Activated CD4-positive, alpha-beta T cell treated with anti-CD3 and anti-CD28 coated beads, Interleukin-2, amount 10 ng/mL, durations not matched to agents 24 days and 14 days (primary cell): ENCODE measurements around the gene MAP3K10. TPM values are rescaled to one million over a fixed set of nuclear protein-coding genes. Genes with fewer than 3 reads are reported as not detected.
"Not testable (repeated sequence)": the region's sequence is repeated elsewhere in the genome, so short reads cannot be mapped to it uniquely, and the experiment has no call there.

Experiments used
- DNase-seq: peaks from one replicate; pipeline ENCODE4 v3.0.0; 2022
- H3K27ac Mint-ChIP-seq: one replicate; pipeline ENCODE4 v1.8.0; 2022; ENCODE audit warnings: mild to moderate bottlenecking, mixed read lengths
- H3K27me3 Mint-ChIP-seq: one replicate; pipeline ENCODE4 v1.8.0; 2022; ENCODE audit warnings: mixed read lengths
- H3K36me3 Mint-ChIP-seq: one replicate; pipeline ENCODE4 v1.8.0; 2022; ENCODE audit warnings: low read depth, mild to moderate bottlenecking, mixed read lengths
- H3K4me1 Mint-ChIP-seq: one replicate; pipeline ENCODE4 v1.8.0; 2021; ENCODE audit warnings: mixed read lengths
- H3K4me3 Mint-ChIP-seq: one replicate; pipeline ENCODE4 v1.8.0; 2022; ENCODE audit warnings: mild to moderate bottlenecking, moderate library complexity, mixed read lengths
- H3K9me3 Mint-ChIP-seq: one replicate; pipeline ENCODE4 v1.8.0; 2021; ENCODE audit warnings: mixed read lengths
- intact Hi-C: fragments of 100-400 bp; cut with micrococcal nuclease; formaldehyde crosslinking; loops from one replicate; pipeline ENCODE4 v1.15.1; 2023
- total RNA-seq: library from RNA; stranded (reverse); gene quantifications from 2 replicates; pipeline ENCODE4 v1.2.3, GENCODE V29; 2022

Gene MAP3K10
- total RNA-seq, 1 donor from 2014 or later = 16.6 TPM

GRCh38 chr19:40217027-40217810 is 26.0 kb downstream of the MAP3K10 start:
- H3K9me3 Mint-ChIP-seq = peaks cover 4% of the 10 kb centered on the region
- intact Hi-C loops = no loop called here
- H3K27me3 Mint-ChIP-seq = peaks cover 35% of the 10 kb centered on the region
- no peaks in the 10 kb centered on the region for H3K36me3 Mint-ChIP-seq
- peak; percentile 73 for DNase-seq
- no peak overlapping the region for H3K27ac Mint-ChIP-seq
- H3K4me3 Mint-ChIP-seq = peak overlapping the region; percentile 26
- peaks cover 8% of the 10 kb centered on the region for H3K4me1 Mint-ChIP-seq

GRCh38 chr19:40217934-40218890 is 27.0 kb downstream of the MAP3K10 start, which contains the start of gene TTC9B:
Gene TTC9B (minus strand): TSS chr19:40218384. CDS start chr19:40218381, 3 bp downstream.
- Mint-ChIP-seq H3K4me1 (peaks cover 8% of the 10 kb centered on the region), H3K27ac (no peak within 1 kb of the TSS), H3K4me3 (peak within 1 kb of the TSS; percentile 26), H3K36me3 (no peaks in the 10 kb centered on the region), H3K9me3 (peaks cover 4% of the 10 kb centered on the region), H3K27me3 (peaks cover 35% of the 10 kb centered on the region)
- intact Hi-C loops = no loop called here
- peak; percentile 89 for DNase-seq

GRCh38 chr19:40219029-40219428 is 27.8 kb downstream of the MAP3K10 start:
- H3K27me3 Mint-ChIP-seq = peaks cover 38% of the 10 kb centered on the region
- DNase-seq, H3K27ac Mint-ChIP-seq, H3K36me3 Mint-ChIP-seq, H3K9me3 Mint-ChIP-seq, H3K4me1 Mint-ChIP-seq, H3K4me3 Mint-ChIP-seq, intact Hi-C loops: not testable (repeated sequence)

- H3K4me1 Mint-ChIP-seq = peaks cover 10% of the 10 kb centered on the region
- DNase-seq = no peak
- peaks cover 46% of the 10 kb centered on the region for H3K27me3 Mint-ChIP-seq
- H3K27ac Mint-ChIP-seq = no peak overlapping the region
- no peaks in the 10 kb centered on the region for H3K36me3 Mint-ChIP-seq
- H3K9me3 Mint-ChIP-seq = peaks cover 4% of the 10 kb centered on the region
- H3K4me3 Mint-ChIP-seq = no peak overlapping the region
- intact Hi-C loops = no loop called here
Measured at GRCh38 chr19:40219721-40220276, 28.6 kb downstream of the MAP3K10 start.

GRCh38 chr19:40220674-40221073 is 29.4 kb downstream of the MAP3K10 start:
- Mint-ChIP-seq H3K27ac (no peak overlapping the region), H3K27me3 (peaks cover 54% of the 10 kb centered on the region), H3K4me3 (no peak overlapping the region), H3K9me3 (peaks cover 4% of the 10 kb centered on the region), H3K36me3 (no peaks in the 10 kb centered on the region), H3K4me1 (peaks cover 13% of the 10 kb centered on the region)
- intact Hi-C loops = no loop called here
- DNase-seq = no peak

GRCh38 chr19:40221858-40222619 is 30.8 kb downstream of the MAP3K10 start:
- Mint-ChIP-seq H3K4me1 (peaks cover 13% of the 10 kb centered on the region), H3K4me3 (peak overlapping the region; percentile 1), H3K27ac (peak overlapping the region; percentile 14)

GRCh38 chr19:40223135-40223822 is 32.1 kb downstream of the MAP3K10 start:
- H3K4me1 Mint-ChIP-seq = peaks cover 13% of the 10 kb centered on the region
- peaks cover 62% of the 10 kb centered on the region for H3K27me3 Mint-ChIP-seq
- DNase-seq = peak; percentile 80
- intact Hi-C loops = no loop called here
- peaks cover 4% of the 10 kb centered on the region for H3K9me3 Mint-ChIP-seq
- no peak overlapping the region for H3K27ac Mint-ChIP-seq
- no peak overlapping the region for H3K4me3 Mint-ChIP-seq
- H3K36me3 Mint-ChIP-seq = no peaks in the 10 kb centered on the region

More at GRCh38 chr19:40221858-40222619, 30.8 kb downstream of the MAP3K10 start:
- H3K36me3 Mint-ChIP-seq = no peaks in the 10 kb centered on the region
- peaks cover 55% of the 10 kb centered on the region for H3K27me3 Mint-ChIP-seq
- peaks cover 4% of the 10 kb centered on the region for H3K9me3 Mint-ChIP-seq
- intact Hi-C loops = loop anchor here (1.0 kb wide), 1 partner anchor 83 kb away; no protein-coding TSS in a partner anchor
- peak; percentile 93 for DNase-seq

GRCh38 chr19:40224342-40225150 is 33.3 kb downstream of the MAP3K10 start:
- H3K4me3 Mint-ChIP-seq = no peak overlapping the region
- no peaks in the 10 kb centered on the region for H3K36me3 Mint-ChIP-seq
- intact Hi-C loops = no loop called here
- H3K9me3 Mint-ChIP-seq = peaks cover 4% of the 10 kb centered on the region
- peaks cover 18% of the 10 kb centered on the region for H3K4me1 Mint-ChIP-seq
- no peak for DNase-seq
- H3K27ac Mint-ChIP-seq = no peak overlapping the region
- H3K27me3 Mint-ChIP-seq = peaks cover 53% of the 10 kb centered on the region

- intact Hi-C loops = no loop called here
- Mint-ChIP-seq H3K27me3 (peaks cover 46% of the 10 kb centered on the region), H3K36me3 (no peaks in the 10 kb centered on the region), H3K27ac (no peak overlapping the region), H3K4me1 (peaks cover 23% of the 10 kb centered on the region), H3K4me3 (peak overlapping the region; percentile 52), H3K9me3 (peaks cover 4% of the 10 kb centered on the region)
- no peak for DNase-seq
Measured at GRCh38 chr19:40225440-40226305, 34.4 kb downstream of the MAP3K10 start.

GRCh38 chr19:40228346-40228745 is 37.1 kb downstream of the MAP3K10 start:
- Mint-ChIP-seq H3K9me3 (no peaks in the 10 kb centered on the region), H3K4me3 (no peak overlapping the region), H3K36me3 (no peaks in the 10 kb centered on the region), H3K4me1 (peaks cover 22% of the 10 kb centered on the region), H3K27ac (no peak overlapping the region), H3K27me3 (peaks cover 42% of the 10 kb centered on the region)
- no peak for DNase-seq
- intact Hi-C loops = no loop called here

- intact Hi-C loops = no loop called here
- H3K4me3 Mint-ChIP-seq = no peak overlapping the region
- no peak overlapping the region for H3K27ac Mint-ChIP-seq
- H3K36me3 Mint-ChIP-seq = peaks cover 2% of the 10 kb centered on the region
- H3K4me1 Mint-ChIP-seq = peaks cover 22% of the 10 kb centered on the region
- H3K27me3 Mint-ChIP-seq = peaks cover 40% of the 10 kb centered on the region
- DNase-seq = no peak
- no peaks in the 10 kb centered on the region for H3K9me3 Mint-ChIP-seq
Measured at GRCh38 chr19:40228863-40229262, 37.6 kb downstream of the MAP3K10 start.
